SIG-M5 treated with dmso at 0.1 percent for 504 hours (cell line): ENCODE data around the gene KRT32.

Source experiments
- DNase-seq: peaks from one replicate; lab custom pipeline; 2025; ENCODE audit not compliant: unreplicated experiment; lab: John Stamatoyannopoulos, UW

KRT32 gene

GRCh38 chr17:41494524-41494923 is 27.3 kb upstream of the KRT32 start:
- no peak for DNase-seq

DNA sequence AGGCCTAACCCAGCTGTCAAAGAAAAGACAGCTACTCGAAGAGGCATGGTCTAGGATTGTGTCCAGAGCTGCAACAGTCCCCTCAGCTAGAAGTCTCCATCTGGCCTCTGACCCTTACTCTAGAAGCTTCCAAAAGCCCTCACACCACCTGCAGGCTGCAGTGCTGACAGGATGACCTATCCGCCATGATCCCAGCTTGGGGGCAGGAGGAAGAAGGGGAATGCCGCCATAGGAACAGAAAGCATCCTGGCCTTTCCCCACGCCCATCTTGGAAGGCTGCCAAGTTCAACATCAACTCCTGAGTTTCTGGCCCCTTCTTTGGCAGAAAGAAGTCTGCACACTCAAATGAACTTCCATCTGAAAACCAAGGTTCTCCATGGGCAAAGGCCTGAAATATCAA is 25.6 kb upstream of the KRT32 start:
- peak; percentile 33 for DNase-seq

GRCh38 chr17:41492351-41492750 is 25.2 kb upstream of the KRT32 start:
- peak; percentile 22 for DNase-seq

GRCh38 chr17:41491476-41491875 is 24.3 kb upstream of the KRT32 start:
- no peak for DNase-seq

DNA sequence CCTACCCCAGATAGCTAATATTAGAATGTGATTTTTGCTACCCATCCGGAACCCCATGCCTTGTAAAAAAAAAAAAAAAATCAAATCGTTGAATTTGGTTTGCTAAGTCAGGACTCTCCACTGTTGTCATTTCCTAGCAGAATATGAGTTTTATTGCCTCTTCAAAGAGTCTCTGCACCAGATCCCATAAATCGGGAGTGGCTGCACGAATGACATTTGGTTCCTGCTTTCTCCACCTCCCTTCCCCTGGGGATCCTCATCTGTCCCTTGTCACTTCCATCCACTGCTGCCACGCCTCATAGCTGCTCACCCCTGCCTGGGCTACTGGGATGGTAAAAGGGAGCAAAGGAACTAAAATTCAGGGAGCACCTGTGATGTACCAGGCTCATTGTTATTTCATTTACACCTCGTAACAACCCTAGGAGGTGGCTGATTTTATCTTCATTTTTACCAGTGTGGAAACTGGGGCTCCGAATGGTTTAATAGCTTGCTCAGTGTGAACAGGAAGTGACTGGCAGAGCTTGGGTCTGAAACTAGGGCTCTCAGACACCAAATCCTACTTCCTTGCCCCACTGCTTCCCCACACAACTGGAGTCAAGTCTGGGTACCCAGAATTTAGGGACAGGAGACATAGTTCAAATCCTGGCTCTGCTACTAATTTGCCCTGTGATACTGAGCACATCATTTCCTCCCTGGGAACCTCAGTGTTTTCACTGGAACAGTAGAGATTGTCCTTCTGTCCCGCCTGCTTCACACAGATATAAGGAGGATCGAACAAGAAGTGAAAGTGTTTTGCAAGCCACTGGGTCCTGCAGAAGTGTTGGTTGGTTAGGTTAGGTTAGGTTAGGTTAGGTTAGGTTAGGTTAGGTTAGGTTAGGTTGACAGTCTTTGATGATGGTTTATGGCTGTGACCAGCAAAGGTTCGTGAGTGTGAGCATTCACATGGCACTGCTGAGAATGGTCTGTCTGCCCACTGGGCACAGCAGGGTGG is 23.1 kb upstream of the KRT32 start:
- peak; percentile 54 for DNase-seq

DNA sequence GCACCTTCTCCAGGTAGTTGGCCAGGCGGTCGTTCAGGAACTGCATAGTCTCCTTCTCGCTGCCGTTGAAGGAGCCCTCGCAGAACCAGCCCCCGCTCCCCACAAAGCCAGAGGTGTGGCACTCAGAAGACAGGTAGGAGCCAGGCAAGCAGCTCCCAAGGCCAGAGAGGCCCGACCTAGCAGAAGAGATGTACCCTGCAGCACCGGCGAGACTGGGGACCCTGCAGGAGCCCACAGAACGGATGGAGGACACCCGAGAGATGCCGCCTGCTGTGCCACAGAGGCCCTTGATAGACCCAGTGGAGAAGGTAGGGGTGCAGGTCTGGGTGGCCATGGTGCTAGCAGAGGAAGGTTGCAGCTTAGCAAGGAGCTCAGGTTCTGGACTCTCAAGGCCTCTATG is 22.3 kb upstream of the KRT32 start, which contains the start of gene KRT36:
KRT36 (minus strand) TSS at position 380 of the 400 bp plus-strand sequence; CDS start at position 334, 46 bp downstream.
- no peak for DNase-seq

GRCh38 chr17:41486809-41487530 is 19.8 kb upstream of the KRT32 start:
- DNase-seq = no peak

DNA sequence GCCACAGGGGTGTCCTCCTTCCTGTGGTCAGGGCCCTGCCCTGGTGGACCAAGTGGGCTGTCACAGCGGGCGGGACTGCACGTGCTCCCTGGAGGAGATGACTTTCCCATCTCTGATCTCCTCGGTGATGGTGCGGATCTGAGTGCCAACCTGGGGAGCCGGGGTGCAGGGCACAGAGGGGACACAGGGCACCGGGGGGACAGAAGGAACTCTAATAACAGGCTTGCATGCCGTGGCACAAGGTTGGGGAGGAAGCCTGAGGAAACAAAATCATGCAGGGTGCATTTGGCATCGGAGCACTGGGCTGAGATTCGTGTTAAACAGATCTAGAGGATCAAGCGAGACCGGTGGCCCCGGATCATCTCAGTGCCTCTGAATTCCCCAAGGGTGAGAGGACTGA is 19.1 kb upstream of the KRT32 start:
- DNase-seq = no peak

DNA sequence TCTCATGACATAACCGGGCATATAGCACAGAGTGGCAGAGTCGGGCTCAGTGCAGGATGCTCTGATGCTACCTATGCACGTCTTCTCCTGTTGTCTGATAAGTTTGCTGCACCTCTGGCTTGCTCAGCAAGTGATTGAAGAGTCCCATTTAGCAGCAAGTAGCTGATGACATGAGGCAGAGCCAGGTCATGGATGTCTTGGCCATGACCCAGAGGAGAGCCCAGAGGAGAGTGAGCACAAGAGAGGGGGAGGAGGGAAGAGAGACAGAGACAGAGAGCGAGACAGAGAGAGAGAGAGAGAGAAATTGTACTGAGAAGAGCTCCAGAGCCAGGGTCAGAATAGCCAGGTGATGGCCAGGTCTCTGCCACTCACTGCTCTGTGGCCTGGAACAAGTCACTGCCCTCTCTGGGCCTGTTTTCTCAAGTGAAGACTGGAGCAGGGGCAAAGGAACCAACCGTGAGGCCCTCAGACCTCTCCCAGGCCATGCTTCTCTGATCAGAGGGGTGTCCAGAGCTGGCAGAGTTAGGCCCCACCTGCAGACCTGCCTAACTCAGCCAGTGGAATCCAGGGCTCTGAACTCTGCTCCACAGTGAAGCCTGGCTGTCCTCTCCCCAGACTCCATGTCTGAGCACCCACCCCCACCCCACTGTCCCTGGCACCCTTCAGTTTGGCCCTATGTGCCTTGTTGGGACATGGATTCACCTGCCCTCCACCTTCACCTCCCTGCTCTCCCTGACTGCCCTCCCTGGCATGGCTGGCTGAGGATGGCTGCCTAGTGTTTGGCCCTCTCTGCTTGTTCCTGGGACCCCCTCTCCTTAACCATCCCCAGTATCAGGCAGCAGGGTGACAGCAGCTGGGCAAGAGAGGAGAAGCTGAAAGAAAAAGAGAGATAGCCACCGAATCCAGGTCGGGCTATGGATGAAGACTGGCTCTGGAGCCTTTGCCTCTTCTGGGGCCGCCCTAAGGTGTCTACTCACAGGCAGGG is 18.0 kb upstream of the KRT32 start:
- no peak for DNase-seq

DNA sequence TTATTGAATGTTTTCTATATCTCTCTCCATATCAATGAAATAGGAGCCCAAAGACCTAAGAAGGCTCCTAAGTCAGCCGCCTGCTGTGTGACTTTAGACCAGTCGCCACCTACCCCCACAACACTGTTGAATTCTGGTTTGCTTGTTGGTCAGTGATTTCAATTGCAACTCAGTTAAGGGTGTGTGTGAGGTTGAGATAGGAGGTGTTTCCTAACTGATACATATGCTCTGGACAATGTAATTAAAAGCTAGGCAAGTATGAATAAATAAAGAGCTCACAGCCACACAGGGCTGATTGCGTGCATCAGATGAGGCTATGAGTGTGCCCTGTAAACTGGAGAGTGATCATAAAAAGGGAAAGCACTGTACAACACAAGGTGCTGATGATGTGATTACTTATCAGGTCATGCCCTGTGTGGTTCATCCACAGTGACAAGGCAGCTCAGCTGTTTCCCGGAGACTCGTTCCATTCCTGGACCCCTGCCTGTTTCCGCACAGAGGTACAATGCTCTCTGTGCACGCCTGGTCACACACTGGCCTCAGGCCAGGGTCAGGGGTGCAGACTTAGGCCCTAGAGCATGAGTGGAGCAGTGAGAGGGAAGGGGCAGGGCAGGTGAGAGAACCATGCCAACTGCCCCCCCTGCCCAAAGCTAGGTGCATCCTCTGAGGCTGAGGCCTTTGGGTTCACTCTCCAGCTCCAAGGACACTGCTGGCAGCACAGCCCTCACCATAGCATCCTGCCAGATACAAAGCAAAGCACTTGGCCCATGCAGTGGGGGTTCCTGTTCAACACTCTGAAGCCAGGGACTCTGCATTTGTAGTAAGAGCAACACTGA is 17.0 kb upstream of the KRT32 start:
- DNase-seq = no peak

- DNase-seq = no peak
These were observed 16.3 kb upstream of the KRT32 start for GRCh38 chr17:41483531-41483930.

DNA sequence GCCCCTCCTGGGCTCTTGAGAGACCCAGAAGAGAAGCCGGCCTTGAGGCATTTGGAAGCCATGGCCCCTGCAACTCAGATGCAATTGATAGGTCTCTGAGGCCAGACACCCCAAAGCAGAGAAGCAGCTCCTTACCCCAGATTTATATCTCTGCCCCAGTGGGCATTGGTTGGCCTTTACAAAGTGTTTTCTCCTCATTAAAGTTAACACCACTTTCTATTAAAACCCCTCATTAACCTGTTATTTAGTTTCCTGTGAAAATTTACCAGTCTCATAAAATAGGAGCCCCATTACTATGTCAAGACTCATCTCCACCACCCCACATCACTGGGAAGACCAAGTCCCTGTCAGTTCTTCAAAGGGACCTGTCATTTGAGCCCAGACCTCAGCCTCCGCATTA is 13.8 kb upstream of the KRT32 start, which contains the start of gene KRT35:
KRT35 (minus strand) TSS at position 116 of the 400 bp plus-strand sequence; CDS start at position 62, 54 bp downstream.
- DNase-seq = no peak

GRCh38 chr17:41480581-41480980 is 13.4 kb upstream of the KRT32 start:
- no peak for DNase-seq

- DNase-seq = peak; percentile 91
These were observed 12.9 kb upstream of the KRT32 start for GRCh38 chr17:41480136-41480535.

DNA sequence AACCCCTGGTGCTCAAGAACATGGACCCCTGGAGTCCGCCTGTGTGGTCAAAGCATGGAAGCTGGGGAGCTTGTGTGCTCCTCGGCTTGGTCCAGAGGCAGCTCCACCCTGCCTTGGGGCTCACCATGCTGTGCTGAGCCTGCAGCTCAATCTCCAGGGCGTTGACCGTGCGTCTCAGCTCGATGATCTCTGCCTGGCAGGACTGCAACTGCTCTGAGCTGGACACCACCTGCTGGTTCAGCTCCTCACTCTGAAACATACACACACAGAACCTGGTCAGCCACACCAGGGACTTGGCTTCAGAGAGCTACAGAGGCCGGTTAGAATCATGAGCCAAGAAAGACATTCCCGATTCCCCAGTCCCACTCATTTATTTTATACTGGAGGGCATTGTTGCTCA is 11.1 kb upstream of the KRT32 start:
- DNase-seq = no peak

DNA sequence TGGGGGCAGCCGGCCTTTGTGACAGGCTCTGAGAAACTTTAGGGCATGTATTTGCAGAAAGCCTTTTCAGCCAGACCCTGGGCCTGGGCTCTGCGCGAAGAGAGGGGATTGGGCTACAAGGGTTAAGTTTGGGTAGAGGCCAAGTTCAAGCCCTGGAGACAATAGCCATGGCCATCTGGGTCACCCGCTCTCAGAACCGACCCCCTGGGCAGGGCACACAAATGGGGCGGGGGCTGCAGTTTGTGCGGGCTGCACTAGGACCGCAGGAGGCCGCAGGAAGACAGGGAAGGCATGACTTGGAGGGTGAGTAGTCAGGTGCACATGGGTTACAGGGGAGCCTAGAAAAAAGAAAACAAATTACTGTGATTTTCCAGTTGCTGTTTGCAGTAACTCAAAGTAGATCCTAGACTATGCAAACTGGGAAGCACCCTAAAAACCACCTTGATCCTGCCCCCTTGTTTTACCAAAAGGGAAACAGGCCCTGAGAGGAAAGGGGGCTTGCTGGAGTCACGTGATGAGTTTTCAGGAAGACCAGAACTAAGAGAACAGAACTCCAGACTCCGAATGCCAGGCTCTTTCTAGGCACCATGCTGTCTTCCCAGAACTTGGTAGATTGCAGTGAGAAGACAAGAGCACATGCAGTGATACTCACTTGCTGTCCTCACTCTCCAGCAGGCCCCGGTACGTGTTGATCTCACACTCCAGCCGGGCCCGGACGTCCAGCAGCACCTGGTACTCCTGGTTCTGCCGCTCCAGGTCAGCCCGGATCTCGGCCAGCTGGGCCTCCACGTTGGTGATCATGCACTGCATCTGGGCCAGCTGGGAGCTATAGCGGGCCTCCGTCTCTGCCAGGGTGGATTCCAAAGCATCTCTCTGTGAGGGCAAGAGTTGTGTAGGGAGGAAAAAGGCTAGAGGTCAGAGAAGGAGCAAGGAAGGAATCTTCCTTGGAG is 10.0 kb upstream of the KRT32 start:
- DNase-seq = no peak

DNA sequence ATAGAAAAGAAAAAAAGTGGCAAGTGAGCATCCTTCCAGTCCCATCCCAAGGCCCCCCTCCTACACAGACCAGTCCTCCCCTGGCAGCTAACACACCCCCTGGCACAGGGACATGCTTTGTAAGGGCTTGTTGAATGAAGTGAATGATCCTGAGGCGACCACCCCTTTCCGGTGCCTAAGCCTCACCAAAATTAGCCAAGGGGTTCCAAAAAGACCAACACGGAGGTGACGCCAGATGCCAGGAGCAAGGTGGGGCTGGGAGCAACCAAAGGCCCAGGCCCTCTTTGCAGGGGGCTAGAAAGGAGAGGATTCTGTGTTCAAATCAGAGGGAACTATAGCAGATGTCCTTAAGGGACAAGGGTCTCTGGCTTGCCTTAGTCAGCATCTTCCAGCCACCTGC is 8.2 kb upstream of the KRT32 start:
- no peak for DNase-seq

- DNase-seq = no peak
These were observed 7.7 kb upstream of the KRT32 start for GRCh38 chr17:41474863-41475262.

DNA sequence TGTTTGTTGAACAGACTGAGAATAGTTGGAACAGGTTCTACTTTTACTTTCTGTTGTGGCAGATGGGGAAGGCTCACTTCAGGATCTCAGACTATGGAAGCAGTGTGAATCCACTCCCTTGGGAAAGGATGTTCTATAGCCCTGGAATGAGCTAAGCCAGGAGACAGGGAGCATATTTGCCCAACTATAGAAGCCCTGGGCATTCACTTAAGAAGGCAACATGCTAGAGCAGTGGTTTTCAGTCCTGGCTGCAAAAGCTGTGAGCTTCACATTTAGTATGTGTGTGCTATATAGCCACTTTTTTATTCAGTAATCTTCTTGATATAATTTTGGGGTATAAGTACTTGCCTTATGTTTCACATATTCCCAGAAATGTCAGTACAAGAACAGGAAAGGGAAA is 1.2 kb upstream of the KRT32 start:
- no peak for DNase-seq
